WI38 (cell line): ENCODE data around the gene DBF4.
"Not testable (repeated sequence)": the region's sequence is repeated elsewhere in the genome, so short reads cannot be mapped to it uniquely, and the experiment has no call there.

Experiments
- H3K4me3 ChIP-seq: 2 replicates; pipeline ENCODE4 v1.5.1; 2011; ENCODE audit warnings: low read depth, mild to moderate bottlenecking, control low read depth, low read length
- TF ChIP-seq, protein P1 (sequence below): IDR thresholded peaks from 2 replicates; pipeline ENCODE4 v1.5.1; 2012; ENCODE audit warnings: low read depth, mild to moderate bottlenecking, control low read depth, low read length

The DBF4 gene

DNA sequence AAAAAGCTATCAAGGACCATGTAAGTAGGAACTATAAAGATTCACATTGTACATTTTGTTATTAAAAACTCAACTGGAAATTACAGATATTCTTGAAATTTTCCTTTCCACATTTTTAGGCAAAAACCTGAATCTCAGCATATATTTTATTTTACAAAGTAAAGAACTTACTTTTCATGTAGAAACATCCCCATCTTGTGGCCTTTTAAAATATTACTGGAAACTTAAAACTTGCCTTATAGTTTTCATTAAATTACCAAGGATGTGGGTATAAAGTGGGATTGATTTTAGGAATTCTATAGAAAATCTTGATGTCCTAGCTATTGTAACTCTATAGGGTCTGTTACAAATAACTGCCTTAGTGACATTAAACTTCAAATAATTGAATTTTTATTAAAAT, 10.6 kb downstream of the DBF4 start:
- H3K4me3 ChIP-seq = no peak overlapping the region
- TF ChIP-seq, protein P1, sequence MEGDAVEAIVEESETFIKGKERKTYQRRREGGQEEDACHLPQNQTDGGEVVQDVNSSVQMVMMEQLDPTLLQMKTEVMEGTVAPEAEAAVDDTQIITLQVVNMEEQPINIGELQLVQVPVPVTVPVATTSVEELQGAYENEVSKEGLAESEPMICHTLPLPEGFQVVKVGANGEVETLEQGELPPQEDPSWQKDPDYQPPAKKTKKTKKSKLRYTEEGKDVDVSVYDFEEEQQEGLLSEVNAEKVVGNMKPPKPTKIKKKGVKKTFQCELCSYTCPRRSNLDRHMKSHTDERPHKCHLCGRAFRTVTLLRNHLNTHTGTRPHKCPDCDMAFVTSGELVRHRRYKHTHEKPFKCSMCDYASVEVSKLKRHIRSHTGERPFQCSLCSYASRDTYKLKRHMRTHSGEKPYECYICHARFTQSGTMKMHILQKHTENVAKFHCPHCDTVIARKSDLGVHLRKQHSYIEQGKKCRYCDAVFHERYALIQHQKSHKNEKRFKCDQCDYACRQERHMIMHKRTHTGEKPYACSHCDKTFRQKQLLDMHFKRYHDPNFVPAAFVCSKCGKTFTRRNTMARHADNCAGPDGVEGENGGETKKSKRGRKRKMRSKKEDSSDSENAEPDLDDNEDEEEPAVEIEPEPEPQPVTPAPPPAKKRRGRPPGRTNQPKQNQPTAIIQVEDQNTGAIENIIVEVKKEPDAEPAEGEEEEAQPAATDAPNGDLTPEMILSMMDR = no peak

- TF ChIP-seq, protein P1 = no peak
- no peak overlapping the region for H3K4me3 ChIP-seq
These were observed 19.1 kb downstream of the DBF4 start for GRCh38 chr7:87895363-87895762.

DNA sequence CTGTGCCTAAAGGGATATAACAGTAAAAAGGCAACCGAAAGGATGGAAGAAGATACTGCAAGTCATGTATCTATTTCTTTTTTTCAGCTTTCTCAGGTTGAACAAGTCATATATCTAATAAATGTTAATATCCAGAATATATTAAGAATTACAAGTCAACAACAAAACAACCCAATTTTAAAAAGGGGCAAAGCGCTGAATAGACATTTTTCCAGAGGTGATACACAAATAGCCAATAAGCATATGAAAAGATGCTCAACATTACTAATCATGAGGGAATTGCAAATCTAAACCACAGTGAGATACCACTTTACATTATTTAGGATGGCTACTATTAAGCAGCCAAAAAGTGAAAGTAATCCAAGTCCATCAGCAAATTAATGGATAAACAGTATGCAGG, 23.0 kb downstream of the DBF4 start:
- TF ChIP-seq, protein P1 = no peak
- no peak overlapping the region for H3K4me3 ChIP-seq

GRCh38 chr7:87907136-87907906, 31.0 kb downstream of the DBF4 start:
- H3K4me3 ChIP-seq = not testable (repeated sequence)

GRCh38 chr7:87908814-87909213, 32.5 kb downstream of the DBF4 start:
- H3K4me3 ChIP-seq = not testable (repeated sequence)

DNA sequence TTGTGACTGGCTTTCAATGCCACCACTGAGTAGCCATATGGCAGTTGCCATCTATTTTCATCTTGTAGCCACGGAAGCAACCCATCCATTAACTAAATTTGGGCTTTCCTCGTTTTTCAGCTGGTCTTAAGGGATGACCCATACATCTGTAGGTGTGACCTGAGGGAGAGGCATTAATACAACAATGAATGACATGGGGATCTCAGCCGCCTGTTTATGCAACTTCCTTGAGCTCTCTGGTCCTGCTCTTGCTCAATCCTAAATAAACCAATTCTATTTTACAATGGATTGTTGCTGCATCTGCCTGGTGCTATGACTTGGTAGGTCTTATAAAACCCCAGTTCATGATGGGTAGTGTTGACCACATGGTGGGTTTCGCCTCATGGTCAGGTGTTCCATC, 35.8 kb downstream of the DBF4 start:
- TF ChIP-seq, protein P1 = no peak
- H3K4me3 ChIP-seq = no peak overlapping the region

- H3K4me3 ChIP-seq = no peak overlapping the region
- TF ChIP-seq, protein P1 = no peak
These were observed 42.4 kb downstream of the DBF4 start for GRCh38 chr7:87918740-87919139.

- H3K4me3 ChIP-seq = no peak overlapping the region
- TF ChIP-seq, protein P1 = no peak
These were observed 43.6 kb downstream of the DBF4 start for GRCh38 chr7:87919875-87920274.
